SK-N-SH treated with all-trans-retinoic acid at 6 μM for 48 hours (cell line): Measurements from ENCODE around the gene MYH15.

ENCODE experiments used
- BACH2 ChIP-seq: fragments of 250-450 bp; sonication (Bioruptor Pico); IDR thresholded peaks from 2 replicates; pipeline ENCODE4 v1.9.0; 2021; ENCODE audit warnings: mild to moderate bottlenecking, borderline replicate concordance
- CSDC2 ChIP-seq: fragments of 250-450 bp; sonication (Bioruptor Pico); IDR thresholded peaks from 2 replicates; pipeline ENCODE4 v1.5.0; 2020; ENCODE audit warnings: mild to moderate bottlenecking, moderate library complexity
- ESRRG ChIP-seq: fragments of 250-450 bp; sonication (Bioruptor Pico); IDR thresholded peaks from 2 replicates; pipeline ENCODE4 v1.6.1; 2021; ENCODE audit warnings: mild to moderate bottlenecking
- GLIS3 ChIP-seq: fragments of 250-450 bp; sonication (Bioruptor Pico); IDR thresholded peaks from 2 replicates; pipeline ENCODE4 v1.5.0; 2020; ENCODE audit warnings: mild to moderate bottlenecking, moderate library complexity
- OSR1 ChIP-seq: fragments of 250-450 bp; sonication (Bioruptor Pico); IDR thresholded peaks from 2 replicates; pipeline ENCODE4 v1.8.0; 2022; ENCODE audit warnings: moderate library complexity, mild to moderate bottlenecking, inconsistent platforms
- PATZ1 ChIP-seq: fragments of 250-450 bp; sonication (Bioruptor Pico); IDR thresholded peaks from 2 replicates; pipeline ENCODE4 v1.8.0; 2020; ENCODE audit warnings: mild to moderate bottlenecking, moderate library complexity, borderline replicate concordance
- RARB ChIP-seq: fragments of 250-450 bp; sonication (Bioruptor Pico); IDR thresholded peaks from 2 replicates; pipeline ENCODE4 v1.8.0; 2021; ENCODE audit warnings: mild to moderate bottlenecking, moderate library complexity
- SNAI2 ChIP-seq: fragments of 250-450 bp; sonication (Bioruptor Pico); IDR thresholded peaks from 2 replicates; pipeline ENCODE4 v1.5.0; 2020; ENCODE audit warnings: mild to moderate bottlenecking, moderate library complexity
- TCF4 ChIP-seq: fragments of 250-450 bp; sonication (Bioruptor Pico); IDR thresholded peaks from 2 replicates; pipeline ENCODE4 v1.8.0; 2021; ENCODE audit warnings: mild to moderate bottlenecking, moderate library complexity, borderline replicate concordance
- TSHZ2 ChIP-seq: fragments of 250-450 bp; sonication (Bioruptor Pico); IDR thresholded peaks from 2 replicates; pipeline ENCODE4 v1.5.0; 2020; ENCODE audit warnings: mild to moderate bottlenecking, moderate library complexity

- TF ChIP-seq PATZ1 (CRISPR knock-in tag) (no peak), SNAI2 (CRISPR knock-in tag) (no peak), RARB (CRISPR knock-in tag) (no peak), CSDC2 (CRISPR knock-in tag) (no peak), ESRRG (CRISPR knock-in tag) (no peak), TCF4 (CRISPR knock-in tag) (no peak), TSHZ2 (CRISPR knock-in tag) (no peak), OSR1 (CRISPR knock-in tag) (no peak), GLIS3 (no peak), BACH2 (no peak)
These were observed 525 bp downstream of the MYH15 start for GRCh38 chr3:108509871-108510270.
